Upper lobe of left lung (tissue), 6 donors: ENCODE results near the gene NWD2. TPM values are rescaled to one million over a fixed set of nuclear protein-coding genes. Genes with fewer than 3 reads are reported as not detected.

Experiments
- ATAC-seq, 2 donors: fragments of 200-7000 bp; cut with Tn5 transposase; one replicate each; pipeline ENCODE4 v1.9.1; 2022; ENCODE audit warnings: mild to moderate bottlenecking in 2 of 2, moderate library complexity in 2 of 2; ENCODE audit not compliant: low FRiP score in 2 of 2
- DNase-seq, 2 donors: peaks; one replicate each; pipeline ENCODE4 v3.0.0-alpha.2; 2019 to 2020
- H3K27ac ChIP-seq, 4 donors: fragments of 200-600 bp; sonication (generic); one replicate each; pipeline ENCODE4 v1.5.1; 2016 to 2019
- H3K27me3 ChIP-seq, 4 donors: fragments of 200-600 bp; sonication (generic); one replicate each; pipeline ENCODE4 v1.5.1; 2017 to 2019
- H3K36me3 ChIP-seq, 4 donors: fragments of 200-600 bp; sonication (generic); one replicate each; pipeline ENCODE4 v1.5.1; 2016 to 2019
- H3K4me1 ChIP-seq, 4 donors: fragments of 200-600 bp; sonication (generic); one replicate each; pipeline ENCODE4 v1.5.1; 2018 to 2019
- H3K4me3 ChIP-seq, 4 donors: fragments of 200-600 bp; sonication (generic); one replicate each; pipeline ENCODE4 v1.5.1; 2017 to 2019; ENCODE audit warnings: mild to moderate bottlenecking in 2 of 4, moderate library complexity in 1 of 4
- H3K9me3 ChIP-seq, 4 donors: fragments of 200-600 bp; sonication (generic); one replicate each; pipeline ENCODE4 v1.5.1; 2018 to 2019
- CTCF ChIP-seq, 6 experiments: fragments of 450-650 bp in 4 of 6; fragments of 200-600 bp in 2 of 6; sonication (generic) in 2 of 6; IDR thresholded peaks; one replicate each; pipeline ENCODE4 v1.5.1; 2016 to 2019; ENCODE audit warnings: antibody characterized with exemption in 6 of 6
- EP300 ChIP-seq, 4 donors: sonication (generic); formaldehyde crosslinking; IDR thresholded peaks; one replicate each; pipeline ENCODE4 v1.5.1; 2017; ENCODE audit warnings: antibody characterized with exemption in 4 of 4, control low read depth in 2 of 4
- POLR2A ChIP-seq, 4 donors: fragments of 450-650 bp; IDR thresholded peaks; one replicate each; pipeline ENCODE4 v1.5.1; 2016 to 2017; ENCODE audit warnings: antibody characterized with exemption in 4 of 4, mild to moderate bottlenecking in 2 of 4
- POLR2AphosphoS5 ChIP-seq, 2 donors: sonication (generic); formaldehyde crosslinking; IDR thresholded peaks; one replicate each; pipeline ENCODE4 v1.5.1; 2017; ENCODE audit warnings: antibody characterized with exemption in 2 of 2
- WGBS, 2 donors: methylation state at CpG; one replicate each; pipeline ENCODE4 v1.1.5; 2017 to 2018; 5-methylcytosine and 5-hydroxymethylcytosine counted together
- total RNA-seq, 6 donors: library from RNA; depleted of rRNA in 4 of 6; stranded (reverse); fragments of >200 nt in 4 of 6; gene quantifications; one replicate each; pipeline versions ENCODE4 v1.1.0 to v1.2.1, GENCODE V29; 2016 to 2021
- donor health status: DM: no; HTN: no; CAD: no; lungs with moderate emphysema.
- donor health status: DM: no; HTN: yes; CAD: no; lungs with severe emphysema.

NWD2 gene
- total RNA-seq, 6 donors from 2014 or later: not detected

DNA sequence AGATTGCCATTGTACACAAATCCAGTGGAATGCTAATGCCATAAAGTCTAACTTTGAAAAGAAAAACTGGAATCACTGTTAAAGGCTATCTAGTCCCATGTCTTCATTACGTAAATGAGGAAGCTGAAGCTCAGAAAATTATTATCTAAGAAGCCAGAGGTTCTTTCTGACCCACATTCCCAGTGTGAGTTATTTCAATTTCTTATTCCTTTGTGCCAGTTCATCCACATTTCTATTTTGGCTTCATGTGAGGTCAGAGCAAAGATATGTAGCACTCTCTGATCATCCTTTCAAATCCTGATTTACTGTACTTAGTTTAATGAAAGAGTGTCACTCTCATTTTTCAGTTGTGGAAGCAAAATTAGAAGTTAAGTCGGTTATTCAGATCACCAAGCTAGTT lies 24.6 kb upstream of the NWD2 start:
- Histone ChIP-seq H3K4me1 (no peaks in the 10 kb centered on the region), H3K27ac (no peak overlapping the region), H3K27me3 (no peaks in the 10 kb centered on the region), H3K36me3 (no peaks in the 10 kb centered on the region), H3K9me3 (no peaks in the 10 kb centered on the region), H3K4me3 (no peak overlapping the region)
- no peak for ATAC-seq
- no peak for DNase-seq
- TF ChIP-seq EP300 (IDR thresholded peaks at IDR 0.05) (no peak), CTCF (IDR thresholded peaks at IDR 0.05) (no peak), POLR2AphosphoS5 (IDR thresholded peaks at IDR 0.05) (no peak), POLR2A (IDR thresholded peaks at IDR 0.05) (no peak)
- 61% methylated on average over 2 of the region's 2 CpGs for WGBS, 2 donors

DNA sequence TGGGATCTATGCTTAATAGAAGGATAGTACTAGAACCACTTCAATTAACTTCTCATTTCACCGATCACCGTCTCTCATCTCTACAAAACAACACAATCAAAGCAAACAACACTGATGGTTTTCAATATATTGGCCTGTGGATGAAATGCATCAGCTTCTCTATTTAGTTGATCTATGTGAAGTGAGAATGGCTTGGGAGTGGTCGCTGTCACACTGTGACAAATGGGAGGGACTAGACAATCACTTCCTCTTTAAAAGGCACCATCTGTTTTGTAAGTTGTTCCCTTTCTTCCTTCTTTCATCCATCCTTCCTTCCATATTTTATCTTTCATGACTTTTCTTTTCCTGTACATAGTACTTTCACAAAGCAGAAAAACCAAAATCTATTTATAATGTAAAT lies 23.9 kb upstream of the NWD2 start:
- no peaks in the 10 kb centered on the region for H3K36me3 ChIP-seq
- no peak for DNase-seq
- ATAC-seq: no peak
- no peak for TF ChIP-seq EP300 (IDR thresholded peaks at IDR 0.05)
- no peak for TF ChIP-seq POLR2A (IDR thresholded peaks at IDR 0.05)
- no peak for TF ChIP-seq CTCF (IDR thresholded peaks at IDR 0.05)
- no peak for TF ChIP-seq POLR2AphosphoS5 (IDR thresholded peaks at IDR 0.05)
- H3K4me1 ChIP-seq: no peaks in the 10 kb centered on the region
- H3K27ac ChIP-seq: no peak overlapping the region
- no peaks in the 10 kb centered on the region for H3K27me3 ChIP-seq
- H3K9me3 ChIP-seq: no peaks in the 10 kb centered on the region
- no peak overlapping the region for H3K4me3 ChIP-seq
- WGBS, 2 donors: 84 to 88% methylated on average over 3 of the region's 3 CpGs

- ATAC-seq: no peak
- DNase-seq: no peak
- WGBS, 2 donors: 47 to 92% methylated on average over 1 of the region's 1 CpG
Observed at GRCh38 chr4:37223732-37224131, 20.8 kb upstream of the NWD2 start.

GRCh38 chr4:37224854-37225253 lies 19.7 kb upstream of the NWD2 start:
- no peak for DNase-seq

More at GRCh38 chr4:37223732-37224131, 20.8 kb upstream of the NWD2 start:
- Histone ChIP-seq H3K27ac (no peak overlapping the region), H3K27me3 (no peaks in the 10 kb centered on the region), H3K36me3 (no peaks in the 10 kb centered on the region), H3K4me3 (no peak overlapping the region), H3K4me1 (no peaks in the 10 kb centered on the region), H3K9me3 (no peaks in the 10 kb centered on the region)
- TF ChIP-seq POLR2A (IDR thresholded peaks at IDR 0.05) (no peak), CTCF (IDR thresholded peaks at IDR 0.05) (no peak), EP300 (IDR thresholded peaks at IDR 0.05) (no peak)

More at GRCh38 chr4:37224854-37225253, 19.7 kb upstream of the NWD2 start:
- Histone ChIP-seq H3K27ac (no peak overlapping the region), H3K27me3 (no peaks in the 10 kb centered on the region), H3K4me1 (no peaks in the 10 kb centered on the region), H3K36me3 (no peaks in the 10 kb centered on the region), H3K9me3 (no peaks in the 10 kb centered on the region), H3K4me3 (no peak overlapping the region)
- TF ChIP-seq POLR2AphosphoS5 (IDR thresholded peaks at IDR 0.05): no peak
- no peak for TF ChIP-seq CTCF (IDR thresholded peaks at IDR 0.05)
- TF ChIP-seq EP300 (IDR thresholded peaks at IDR 0.05): no peak
- no peak for ATAC-seq
- WGBS, 2 donors: 78 to 81% methylated on average over 4 of the region's 4 CpGs
